ENCODE measurements around the gene VPS16.

The VPS16 gene

DNA sequence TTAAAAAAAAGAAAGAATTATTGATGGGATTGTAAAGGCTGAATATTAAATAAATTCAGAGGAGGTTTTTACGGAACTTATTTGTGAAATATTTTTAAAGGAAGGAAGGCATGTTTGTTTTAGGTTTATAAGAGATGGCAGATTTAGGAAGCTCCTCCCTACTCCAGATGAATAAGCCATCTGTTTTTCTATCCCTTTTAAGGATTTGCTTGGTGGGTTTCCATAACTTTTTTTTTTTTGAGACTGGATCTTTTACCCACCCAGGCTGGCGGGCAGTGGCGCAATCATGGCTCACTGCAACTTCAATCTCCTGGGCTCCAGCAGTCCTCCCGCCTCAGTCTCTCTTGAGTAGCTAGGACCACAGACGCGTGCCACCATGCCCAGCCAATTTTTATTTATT, 63.1 kb downstream of the VPS16 start:
- DNase-seq, result no peak

DNA sequence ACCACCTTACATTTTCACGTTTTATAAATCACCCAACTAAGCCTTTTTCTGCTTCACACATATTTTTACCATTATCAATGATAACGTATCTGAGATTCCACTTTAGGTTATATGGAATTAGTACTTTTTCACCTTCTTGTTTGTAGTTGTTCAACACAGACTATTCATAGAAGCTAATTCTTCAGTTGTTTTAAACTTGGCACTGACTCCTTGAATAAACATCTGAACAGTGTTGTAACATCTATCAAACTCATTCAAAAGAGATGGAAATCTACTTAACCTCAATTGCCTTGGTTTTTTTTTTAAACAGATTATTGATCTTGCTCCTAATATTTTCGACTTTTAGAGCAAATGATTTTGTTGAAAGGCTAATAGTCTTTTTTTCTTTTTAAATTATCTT, 67.0 kb downstream of the VPS16 start:
- DNase-seq, result no peak

DNA sequence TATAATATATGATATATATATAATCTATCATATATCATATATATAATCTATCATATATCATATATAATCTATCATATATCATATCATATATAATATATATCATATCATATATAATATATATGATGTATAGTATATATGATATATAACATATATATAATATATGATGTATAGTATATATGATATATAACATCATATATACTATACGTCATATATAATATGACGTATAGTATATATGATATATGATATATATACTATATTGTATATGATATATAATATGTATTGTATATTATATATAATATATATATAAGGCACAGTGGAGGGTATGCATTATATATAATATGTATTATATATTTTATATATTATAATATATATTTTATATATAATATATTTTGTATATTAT, 69.4 kb downstream of the VPS16 start:
- no peak for DNase-seq

DNA sequence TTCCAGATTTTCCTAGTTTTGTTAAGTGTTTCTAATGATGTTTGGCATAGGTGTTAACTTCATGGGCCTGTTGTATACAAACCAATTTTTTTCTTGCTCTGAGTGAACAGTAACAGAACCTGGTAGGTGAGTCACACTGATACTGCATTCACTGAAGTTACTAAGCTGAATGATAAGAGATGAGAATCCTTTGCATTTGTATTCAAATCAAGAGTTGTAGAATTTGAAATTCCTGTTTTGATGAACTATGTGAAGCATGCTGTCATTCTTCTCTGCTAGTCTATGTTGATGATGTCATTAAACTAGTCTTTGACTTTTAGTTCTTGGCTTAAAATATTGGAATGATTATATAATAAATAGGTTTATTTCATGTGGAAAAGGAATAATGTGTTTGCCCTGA, 70.7 kb downstream of the VPS16 start:
- DNase-seq, result no peak

DNA sequence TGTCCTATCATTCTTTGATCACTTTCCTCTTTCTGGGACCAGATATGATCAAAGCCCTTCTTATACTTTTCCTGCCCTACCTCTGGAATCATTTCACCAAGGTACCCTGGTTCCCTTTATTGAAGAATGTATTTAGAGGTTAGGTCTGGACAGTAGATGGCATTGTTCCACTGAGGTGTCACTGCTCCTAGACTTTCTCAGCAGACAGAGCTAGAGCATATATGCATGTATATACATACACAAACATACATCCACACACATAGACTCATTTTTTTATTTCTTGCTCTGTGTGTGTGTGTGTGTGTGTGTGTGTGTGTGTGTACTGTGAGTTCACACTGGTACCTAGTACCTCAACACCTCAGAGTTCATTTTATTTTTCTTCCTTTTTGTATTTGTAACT, 73.6 kb downstream of the VPS16 start:
- DNase-seq, result peak in 1 of 2 experiments; percentile 36
